NAMALWA (cell line): ENCODE data around the gene ZNF618.

Experiments
- DNase-seq: peaks from one replicate; pipeline ENCODE4 v3.0.0-alpha.2; 2015; ENCODE audit warnings: low spot score

ZNF618 gene

GRCh38 chr9:113876151-113876992 lies at the start of gene ZNF618:
TSS of gene ZNF618 (plus strand) at chr9:113876309. CDS start at chr9:113876381, 72 bp downstream.
- peak; percentile 31 for DNase-seq

GRCh38 chr9:113828221-113828620 lies 47.9 kb upstream of the ZNF618 start:
- no peak for DNase-seq

GRCh38 chr9:113837334-113837733 lies 38.8 kb upstream of the ZNF618 start:
- no peak for DNase-seq

GRCh38 chr9:113842086-113842485 lies 34.0 kb upstream of the ZNF618 start:
- DNase-seq, result no peak

GRCh38 chr9:113844466-113844865 lies 31.6 kb upstream of the ZNF618 start:
- DNase-seq, result no peak

GRCh38 chr9:113851359-113851758 lies 24.8 kb upstream of the ZNF618 start:
- no peak for DNase-seq

GRCh38 chr9:113851873-113852272 lies 24.2 kb upstream of the ZNF618 start:
- DNase-seq, result no peak

GRCh38 chr9:113853333-113853732 lies 22.8 kb upstream of the ZNF618 start:
- peak; percentile 40 for DNase-seq

- no peak for DNase-seq
Observed at GRCh38 chr9:113854310-113854709, 21.8 kb upstream of the ZNF618 start.

GRCh38 chr9:113857875-113858274 lies 18.2 kb upstream of the ZNF618 start:
- no peak for DNase-seq

GRCh38 chr9:113858282-113858681 lies 17.8 kb upstream of the ZNF618 start:
- DNase-seq, result no peak

GRCh38 chr9:113863345-113863744 lies 12.8 kb upstream of the ZNF618 start:
- no peak for DNase-seq

- no peak for DNase-seq
Observed at GRCh38 chr9:113868501-113868900, 7.6 kb upstream of the ZNF618 start.

- no peak for DNase-seq
Observed at GRCh38 chr9:113872485-113873143, 3.5 kb upstream of the ZNF618 start.

GRCh38 chr9:113873446-113873845 lies 2.7 kb upstream of the ZNF618 start:
- no peak for DNase-seq

GRCh38 chr9:113873926-113874325 lies 2.2 kb upstream of the ZNF618 start:
- DNase-seq, result no peak

GRCh38 chr9:113875459-113876150 lies 504 bp upstream of the ZNF618 start:
- no peak for DNase-seq

- DNase-seq, result no peak
Observed at GRCh38 chr9:113876993-113877368, 872 bp downstream of the ZNF618 start.

- DNase-seq, result peak; percentile 27
Observed at GRCh38 chr9:113879318-113879717, 3.2 kb downstream of the ZNF618 start.

- DNase-seq, result no peak
Observed at GRCh38 chr9:113879911-113880310, 3.8 kb downstream of the ZNF618 start.

GRCh38 chr9:113882181-113882580 lies 6.1 kb downstream of the ZNF618 start:
- no peak for DNase-seq

- no peak for DNase-seq
Observed at GRCh38 chr9:113882636-113883164, 6.6 kb downstream of the ZNF618 start.
